A673 (cell line): ENCODE data around the gene SEPSECS. TPM values are rescaled to one million over a fixed set of nuclear protein-coding genes. Genes with fewer than 3 reads are reported as not detected.

Source experiments
- BruUV-seq: library from RNA; stranded (reverse); fragments of 400-500 nt; replicated peaks from 2 replicates; lab custom pipeline; 2021; lab: Mats Ljungman, UMichigan
- CTCF ChIA-PET: fragments of 300-600 bp; sonication (Branson Sonifier 250); formaldehyde crosslinking; loops from one replicate; lab custom pipeline; 2022; ENCODE audit warnings: antibody characterized with exemption; lab: Charles Lee
- POLR2A ChIA-PET: fragments of 300-600 bp; sonication (Branson Sonifier 250); formaldehyde crosslinking; loops from one replicate; lab custom pipeline; 2022; ENCODE audit warnings: antibody characterized with exemption; ENCODE audit not compliant: low non-redundant PET; lab: Charles Lee
- DNase-seq: peaks from one replicate; pipeline ENCODE4 v3.0.0-alpha.2; 2015; ENCODE audit warnings: low spot score
- H3K27ac ChIP-seq: fragments of 200-600 bp; sonication (generic); 2 replicates; pipeline ENCODE4 v1.5.1; 2016; ENCODE audit warnings: mixed run types, low read depth, mild to moderate bottlenecking, mixed read lengths, antibody characterized with exemption, low read length; ENCODE audit not compliant: poor library complexity, severe bottlenecking
- H3K27me3 ChIP-seq: fragments of 200-600 bp; sonication (generic); replicated peaks from 2 replicates; pipeline ENCODE4 v1.6.1; 2017; ENCODE audit warnings: mixed run types, low read depth, mild to moderate bottlenecking, mixed read lengths, antibody characterized with exemption, low read length; ENCODE audit not compliant: insufficient read depth, poor library complexity
- H3K36me3 ChIP-seq: fragments of 200-600 bp; sonication (generic); 2 replicates; pipeline ENCODE4 v1.6.1; 2016; ENCODE audit warnings: mixed run types, mild to moderate bottlenecking, mixed read lengths, antibody characterized with exemption, low read length; ENCODE audit not compliant: insufficient read depth, poor library complexity, severe bottlenecking
- H3K4me1 ChIP-seq: fragments of 200-600 bp; sonication (generic); 2 replicates; pipeline ENCODE4 v1.6.1; 2017; ENCODE audit warnings: mixed run types, mild to moderate bottlenecking, mixed read lengths, antibody characterized with exemption, low read length; ENCODE audit not compliant: insufficient read depth, poor library complexity, severe bottlenecking
- H3K4me3 ChIP-seq: fragments of 200-600 bp; sonication (generic); 2 replicates; pipeline ENCODE4 v1.5.1; 2016; ENCODE audit warnings: low read depth, mixed run types, mild to moderate bottlenecking, mixed read lengths, low read length; ENCODE audit not compliant: poor library complexity, severe bottlenecking
- H3K9me3 ChIP-seq: fragments of 200-600 bp; sonication (generic); 2 replicates; pipeline ENCODE4 v1.6.1; 2016; ENCODE audit warnings: mixed run types, low read depth, mild to moderate bottlenecking, mixed read lengths, antibody characterized with exemption, low read length; ENCODE audit not compliant: poor library complexity, severe bottlenecking
- EZH2 ChIP-seq: fragments of 200-600 bp; sonication (generic); IDR thresholded peaks from 2 replicates; pipeline ENCODE4 v1.6.1; 2017; ENCODE audit warnings: borderline replicate concordance, low read depth, mild to moderate bottlenecking, mixed read lengths, antibody characterized with exemption, low read length; ENCODE audit not compliant: poor library complexity, severe bottlenecking
- intact Hi-C: fragments of 100-400 bp; cut with micrococcal nuclease; formaldehyde crosslinking; loops from one replicate; pipeline ENCODE4 v1.10.0; 2022; ENCODE audit not compliant: unreplicated experiment
- total RNA-seq: library from RNA; stranded (reverse); gene quantifications from 2 replicates; pipeline ENCODE4 v1.2.3, GENCODE V29; 2021
- TF ChIP-seq, protein P1 (sequence below): fragments of 300-800, 200-600 bp; sonication (generic); conservative IDR thresholded peaks from 2 replicates; pipeline ENCODE4 v1.5.1; 2017; ENCODE audit warnings: low read depth, mild to moderate bottlenecking, antibody characterized with exemption, low read length, moderate library complexity, mixed read lengths

The SEPSECS gene
- total RNA-seq, 1 experiment from 2014 or later, result 11.6 TPM

- intact Hi-C loops, result no loop called here
- Histone ChIP-seq H3K9me3 (no peaks in the 10 kb centered on the region), H3K27ac (no peak overlapping the region), H3K36me3 (no peaks in the 10 kb centered on the region), H3K4me1 (no peaks in the 10 kb centered on the region), H3K4me3 (no peak overlapping the region), H3K27me3 (no peaks in the 10 kb centered on the region)
- CTCF ChIA-PET, result no interaction called here
- POLR2A ChIA-PET, result no interaction called here
- DNase-seq, result no peak
- no peak for TF ChIP-seq EZH2
- TF ChIP-seq, protein P1, sequence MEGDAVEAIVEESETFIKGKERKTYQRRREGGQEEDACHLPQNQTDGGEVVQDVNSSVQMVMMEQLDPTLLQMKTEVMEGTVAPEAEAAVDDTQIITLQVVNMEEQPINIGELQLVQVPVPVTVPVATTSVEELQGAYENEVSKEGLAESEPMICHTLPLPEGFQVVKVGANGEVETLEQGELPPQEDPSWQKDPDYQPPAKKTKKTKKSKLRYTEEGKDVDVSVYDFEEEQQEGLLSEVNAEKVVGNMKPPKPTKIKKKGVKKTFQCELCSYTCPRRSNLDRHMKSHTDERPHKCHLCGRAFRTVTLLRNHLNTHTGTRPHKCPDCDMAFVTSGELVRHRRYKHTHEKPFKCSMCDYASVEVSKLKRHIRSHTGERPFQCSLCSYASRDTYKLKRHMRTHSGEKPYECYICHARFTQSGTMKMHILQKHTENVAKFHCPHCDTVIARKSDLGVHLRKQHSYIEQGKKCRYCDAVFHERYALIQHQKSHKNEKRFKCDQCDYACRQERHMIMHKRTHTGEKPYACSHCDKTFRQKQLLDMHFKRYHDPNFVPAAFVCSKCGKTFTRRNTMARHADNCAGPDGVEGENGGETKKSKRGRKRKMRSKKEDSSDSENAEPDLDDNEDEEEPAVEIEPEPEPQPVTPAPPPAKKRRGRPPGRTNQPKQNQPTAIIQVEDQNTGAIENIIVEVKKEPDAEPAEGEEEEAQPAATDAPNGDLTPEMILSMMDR, result no peak
- no TSS peak for BruUV-seq
Measured at GRCh38 chr4:25104591-25104990, 55.7 kb downstream of the SEPSECS start.

- H3K27me3 ChIP-seq, result no peaks in the 10 kb centered on the region
- BruUV-seq, result no TSS peak
- H3K27ac ChIP-seq, result no peak overlapping the region
- ChIA-PET POLR2A (no interaction called here), CTCF (no interaction called here)
- no peaks in the 10 kb centered on the region for H3K4me1 ChIP-seq
- intact Hi-C loops, result no loop called here
- H3K9me3 ChIP-seq, result no peaks in the 10 kb centered on the region
- no peak for DNase-seq
- no peaks in the 10 kb centered on the region for H3K36me3 ChIP-seq
- no peak overlapping the region for H3K4me3 ChIP-seq
- TF ChIP-seq, protein P1, result no peak
- TF ChIP-seq EZH2, result no peak
Measured at GRCh38 chr4:25103418-25103817, 56.8 kb downstream of the SEPSECS start.

- TF ChIP-seq EZH2, result no peak
- TF ChIP-seq, protein P1, result no peak
- Histone ChIP-seq H3K4me3 (no peak overlapping the region), H3K9me3 (no peaks in the 10 kb centered on the region), H3K27ac (no peak overlapping the region), H3K36me3 (no peaks in the 10 kb centered on the region), H3K27me3 (no peaks in the 10 kb centered on the region), H3K4me1 (no peaks in the 10 kb centered on the region)
- POLR2A ChIA-PET, result no interaction called here
- DNase-seq, result no peak
- CTCF ChIA-PET, result no interaction called here
- no TSS peak for BruUV-seq
- intact Hi-C loops, result no loop called here
Measured at GRCh38 chr4:25101836-25102235, 58.4 kb downstream of the SEPSECS start.
